Naive thymus-derived CD4-positive, alpha-beta T cell (primary cell): Measurements from ENCODE around the gene PCBP2. TPM values are rescaled to one million over a fixed set of nuclear protein-coding genes. Genes with fewer than 3 reads are reported as not detected.

Experiments
- ATAC-seq: fragments of 150-1000 bp; cut with Tn5 transposase; 2 replicates; pipeline ENCODE4 v1.10.0; 2021; ENCODE audit warnings: mild to moderate bottlenecking, moderate library complexity
- CTCF ChIA-PET: fragments of 350-600 bp; sonication (Branson Sonifier 250); formaldehyde crosslinking; loops from one replicate; lab custom pipeline; 2021; ENCODE audit warnings: antibody characterized with exemption; lab: Charles Lee
- POLR2A ChIA-PET: fragments of 350-600 bp; sonication (Branson Sonifier 250); formaldehyde crosslinking; loops from one replicate; lab custom pipeline; 2021; ENCODE audit warnings: antibody characterized with exemption, inconsistent platforms; lab: Charles Lee
- DNase-seq, 9 donors: peaks; one replicate each; pipeline versions ENCODE4 v3.0.0 to v3.0.0-alpha.2; 2020 to 2022; ENCODE audit warnings: mixed read lengths in 1 of 9
- H3K27ac ChIP-seq: one replicate; pipeline ENCODE4 v1.7.0; 2013; ENCODE audit warnings: mild to moderate bottlenecking, low read depth, low read length, moderate library complexity
- H3K27me3 ChIP-seq, 2 donors: one replicate each; pipeline ENCODE4 v1.7.0; 2013; ENCODE audit warnings: low read length in 2 of 2, mild to moderate bottlenecking in 2 of 2, moderate library complexity in 2 of 2; ENCODE audit not compliant: control insufficient read depth in 2 of 2, insufficient read depth in 2 of 2
- H3K36me3 ChIP-seq, 3 experiments: 1 replicate in 2 of 3; 2 replicates in 1 of 3; pipeline ENCODE4 v1.7.0; 2013; ENCODE audit warnings: low read length in 3 of 3, mild to moderate bottlenecking in 3 of 3, moderate library complexity in 1 of 3; ENCODE audit not compliant: insufficient read depth in 3 of 3, control insufficient read depth in 2 of 3
- H3K4me1 ChIP-seq, 2 donors: one replicate each; pipeline ENCODE4 v1.7.0; 2013; ENCODE audit warnings: low read length in 2 of 2, mild to moderate bottlenecking in 2 of 2, moderate library complexity in 1 of 2; ENCODE audit not compliant: control insufficient read depth in 2 of 2, insufficient read depth in 2 of 2
- H3K4me3 ChIP-seq: 2 replicates; pipeline ENCODE4 v1.7.0; 2013; ENCODE audit warnings: mild to moderate bottlenecking, low read length
- H3K9me3 ChIP-seq, 3 experiments: 1 replicate in 2 of 3; 2 replicates in 1 of 3; pipeline ENCODE4 v1.7.0; 2013; ENCODE audit warnings: low read length in 3 of 3; ENCODE audit not compliant: control insufficient read depth in 2 of 3
- H3K27ac Mint-ChIP-seq, 9 donors: one replicate each; pipeline ENCODE4 v1.8.0; 2020 to 2022; ENCODE audit warnings: mixed read lengths in 9 of 9, mild to moderate bottlenecking in 8 of 9, moderate library complexity in 5 of 9, inconsistent platforms in 2 of 9
- H3K27me3 Mint-ChIP-seq, 5 donors: one replicate each; pipeline ENCODE4 v1.8.0; 2021 to 2022; ENCODE audit warnings: mixed read lengths in 5 of 5, mild to moderate bottlenecking in 1 of 5
- H3K36me3 Mint-ChIP-seq, 5 donors: one replicate each; pipeline ENCODE4 v1.8.0; 2020 to 2022; ENCODE audit warnings: mixed read lengths in 5 of 5, mild to moderate bottlenecking in 3 of 5, inconsistent platforms in 1 of 5
- H3K4me1 Mint-ChIP-seq, 7 donors: one replicate each; pipeline ENCODE4 v1.8.0; 2020 to 2022; ENCODE audit warnings: mixed read lengths in 7 of 7, mild to moderate bottlenecking in 3 of 7, inconsistent platforms in 1 of 7
- H3K4me3 Mint-ChIP-seq, 10 donors: one replicate each; pipeline ENCODE4 v1.8.0; 2020 to 2022; ENCODE audit warnings: mild to moderate bottlenecking in 10 of 10, mixed read lengths in 10 of 10, moderate library complexity in 6 of 10, inconsistent platforms in 2 of 10
- H3K9me3 Mint-ChIP-seq, 11 donors: one replicate each; pipeline ENCODE4 v1.8.0; 2020 to 2022; ENCODE audit warnings: mixed read lengths in 11 of 11, mild to moderate bottlenecking in 4 of 11, inconsistent platforms in 1 of 11, moderate library complexity in 1 of 11
- intact Hi-C, 2 donors: fragments of 100-400 bp; cut with micrococcal nuclease; formaldehyde crosslinking; loops; one replicate each; pipeline ENCODE4 v1.15.1; 2023
- polyA plus RNA-seq, 2 donors: library from polyadenylated mRNA; unstranded; fragments of 300-500 nt; fragmentation: Illumina TruSeq; gene quantifications; one replicate each; pipeline ENCODE4 v1.2.3, GENCODE V29; 2021
- total RNA-seq, 6 experiments: library from RNA in 5 of 6; stranded (reverse) in 5 of 6; gene quantifications; 1 replicate in 5 of 6; 2 replicates in 1 of 6; pipeline ENCODE4 v1.2.3 and lab custom pipeline; 2021 to 2026

PCBP2 gene
- total and polyA plus RNA-seq, 7 experiments from 2014 or later, result 148 to 1,110 (median 912) TPM

- H3K27ac ChIP-seq, result no peak within 1 kb of the TSS
- POLR2A ChIA-PET, result interaction anchor here (1.0 kb wide), 1 partner anchor 26 kb away, joined by 4 read pairs; no protein-coding TSS in a partner anchor
- intact Hi-C loops, result no loop called here
- no peaks in the 10 kb centered on the region for H3K36me3 Mint-ChIP-seq
- no peaks in the 10 kb centered on the region for H3K27me3 Mint-ChIP-seq
- H3K9me3 Mint-ChIP-seq, result no peaks in the 10 kb centered on the region
- CTCF ChIA-PET, result interaction anchor here (3.3 to 5.4 kb wide), 2 partner anchors 70 to 85 kb away, joined by 19 to 75 read pairs; partner anchors contain the start of gene NPFF
- no peak within 1 kb of the TSS for H3K27ac Mint-ChIP-seq
- H3K9me3 ChIP-seq, result no peaks in the 10 kb centered on the region
- H3K4me3 ChIP-seq, result no peak within 1 kb of the TSS
- DNase-seq (no peak), ATAC-seq (no peak)
- H3K4me3 Mint-ChIP-seq, result no peak within 1 kb of the TSS
- no peaks in the 10 kb centered on the region for H3K36me3 ChIP-seq
- H3K4me1 ChIP-seq, result peaks cover 3 to 4% of the 10 kb centered on the region in 2 donors
- H3K4me1 Mint-ChIP-seq, result peaks cover 8 to 19% (median 18%) of the 10 kb centered on the region in 7 donors
- no peaks in the 10 kb centered on the region for H3K27me3 ChIP-seq
Measured at GRCh38 chr12:53423597-53423996, 28.3 kb upstream of the PCBP2 start, which contains the start of gene AMHR2. AMHR2 (plus strand) TSS chr12:53423855; CDS start chr12:53423935, 80 bp downstream.

DNA sequence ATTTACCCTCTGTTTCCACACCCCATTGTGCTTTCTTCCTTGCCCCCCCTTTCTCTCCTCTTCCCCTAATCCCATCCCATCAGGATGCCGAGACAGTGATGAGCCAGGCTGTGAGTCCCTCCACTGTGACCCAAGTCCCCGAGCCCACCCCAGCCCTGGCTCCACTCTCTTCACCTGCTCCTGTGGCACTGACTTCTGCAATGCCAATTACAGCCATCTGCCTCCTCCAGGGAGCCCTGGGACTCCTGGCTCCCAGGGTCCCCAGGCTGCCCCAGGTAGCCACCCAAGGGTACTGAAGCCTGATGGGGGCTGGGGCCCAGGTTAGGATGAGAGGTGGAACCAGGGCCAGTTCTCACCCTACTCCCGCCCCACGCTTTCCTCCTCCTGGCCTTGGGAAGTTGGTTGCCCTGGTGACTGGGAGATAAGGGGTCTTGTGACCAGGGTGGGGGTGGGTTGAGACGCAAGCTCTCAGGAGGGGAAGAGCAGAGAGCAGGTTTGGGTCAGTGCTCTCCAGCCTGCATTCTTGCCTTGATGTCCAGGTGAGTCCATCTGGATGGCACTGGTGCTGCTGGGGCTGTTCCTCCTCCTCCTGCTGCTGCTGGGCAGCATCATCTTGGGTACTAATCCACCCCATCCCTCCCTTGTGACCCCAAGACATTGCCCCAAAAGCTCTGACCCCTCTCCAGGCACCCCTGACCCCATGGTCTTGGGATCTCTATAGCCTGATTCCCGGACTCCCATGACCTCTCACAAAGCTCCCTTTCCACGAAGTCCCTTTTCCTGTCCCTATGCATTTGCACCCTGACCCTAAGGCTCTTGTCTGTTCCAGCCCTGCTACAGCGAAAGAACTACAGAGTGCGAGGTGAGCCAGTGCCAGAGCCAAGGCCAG, 27.0 kb upstream of the PCBP2 start:
- no peak overlapping the region for H3K4me3 ChIP-seq
- Mint-ChIP-seq H3K9me3 (no peaks in the 10 kb centered on the region), H3K36me3 (no peaks in the 10 kb centered on the region), H3K4me3 (no peak overlapping the region), H3K4me1 (peaks cover 4 to 15% (median 6%) of the 10 kb centered on the region in 7 donors), H3K27ac (no peak overlapping the region), H3K27me3 (no peaks in the 10 kb centered on the region)
- H3K36me3 ChIP-seq, result no peaks in the 10 kb centered on the region
- H3K9me3 ChIP-seq, result no peaks in the 10 kb centered on the region
- intact Hi-C loops, result no loop called here
- POLR2A ChIA-PET, result interaction anchor here (0.6 to 1.3 kb wide), 2 partner anchors 46 to 80 kb away, joined by 3 to 4 read pairs; no protein-coding TSS in a partner anchor
- ATAC-seq (no peak), DNase-seq (no peak)
- H3K4me1 ChIP-seq, result peaks cover 3 to 4% of the 10 kb centered on the region in 2 donors
- CTCF ChIA-PET, result interaction anchor here (0.6 to 1.9 kb wide), 3 partner anchors 72 to 80 kb away, joined by 4 to 9 read pairs (median 4); no protein-coding TSS in a partner anchor
- no peaks in the 10 kb centered on the region for H3K27me3 ChIP-seq
- H3K27ac ChIP-seq, result no peak overlapping the region

DNA sequence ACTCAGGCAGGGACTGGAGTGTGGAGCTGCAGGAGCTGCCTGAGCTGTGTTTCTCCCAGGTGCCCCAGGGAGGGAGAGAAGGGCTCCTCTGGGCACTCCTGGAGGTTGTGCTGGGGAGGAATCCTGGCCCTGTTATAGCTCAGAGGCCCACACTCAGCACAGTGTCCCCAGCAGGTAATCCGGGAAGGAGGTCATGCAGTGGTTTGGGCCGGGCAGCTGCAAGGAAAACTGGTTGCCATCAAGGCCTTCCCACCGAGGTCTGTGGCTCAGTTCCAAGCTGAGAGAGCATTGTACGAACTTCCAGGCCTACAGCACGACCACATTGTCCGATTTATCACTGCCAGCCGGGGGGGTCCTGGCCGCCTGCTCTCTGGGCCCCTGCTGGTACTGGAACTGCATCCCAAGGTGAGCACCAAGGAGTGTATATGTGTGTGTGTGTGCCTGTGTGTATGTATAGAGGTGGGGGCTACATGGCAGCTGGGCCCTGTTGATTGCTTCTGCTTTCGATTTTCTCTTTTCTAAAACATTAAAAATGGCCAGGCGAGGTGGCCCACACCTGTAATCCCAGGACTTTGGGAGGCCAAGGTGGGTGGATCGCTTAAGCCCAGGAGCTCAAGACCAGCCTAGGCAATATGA, 26.3 kb upstream of the PCBP2 start:
- H3K9me3 Mint-ChIP-seq, result no peaks in the 10 kb centered on the region
- no peak overlapping the region for H3K4me3 Mint-ChIP-seq
- intact Hi-C loops, result no loop called here
- H3K4me3 ChIP-seq, result no peak overlapping the region
- peaks cover 4 to 14% (median 6%) of the 10 kb centered on the region in 7 donors for H3K4me1 Mint-ChIP-seq
- no peaks in the 10 kb centered on the region for H3K27me3 ChIP-seq
- H3K27me3 Mint-ChIP-seq, result no peaks in the 10 kb centered on the region
- H3K9me3 ChIP-seq, result no peaks in the 10 kb centered on the region
- no peaks in the 10 kb centered on the region for H3K36me3 Mint-ChIP-seq
- DNase-seq (no peak), ATAC-seq (no peak)
- H3K36me3 ChIP-seq, result no peaks in the 10 kb centered on the region
- peak overlapping the region in 1 of 9 donors; percentile 72 for H3K27ac Mint-ChIP-seq
- ChIA-PET CTCF (interaction anchor here (0.6 to 1.9 kb wide), 3 partner anchors 73 to 80 kb away, joined by 4 to 9 read pairs (median 4); no protein-coding TSS in a partner anchor), POLR2A (interaction anchor here (0.6 to 1.3 kb wide), 4 partner anchors 26 to 81 kb away, joined by 3 to 4 read pairs (median 4); no protein-coding TSS in a partner anchor)
- H3K4me1 ChIP-seq, result peaks cover 3 to 4% of the 10 kb centered on the region in 2 donors
- no peak overlapping the region for H3K27ac ChIP-seq

GRCh38 chr12:53427905-53428594, 23.9 kb upstream of the PCBP2 start:
- Mint-ChIP-seq H3K9me3 (no peaks in the 10 kb centered on the region), H3K4me3 (no peak overlapping the region), H3K4me1 (peaks cover 0 to 4% (median 0%) of the 10 kb centered on the region in 7 donors), H3K36me3 (no peaks in the 10 kb centered on the region), H3K27me3 (no peaks in the 10 kb centered on the region), H3K27ac (peak overlapping the region in 3 of 9 donors; percentile 10 to 33 (median 16))
- H3K36me3 ChIP-seq, result no peaks in the 10 kb centered on the region
- H3K4me3 ChIP-seq, result no peak overlapping the region
- ATAC-seq (no peak), DNase-seq (no peak)
- no peak overlapping the region for H3K27ac ChIP-seq
- no peaks in the 10 kb centered on the region for H3K9me3 ChIP-seq
- no peaks in the 10 kb centered on the region for H3K27me3 ChIP-seq
- intact Hi-C loops, result no loop called here
- no peaks in the 10 kb centered on the region for H3K4me1 ChIP-seq
- ChIA-PET POLR2A (interaction anchor here (0.5 to 0.9 kb wide), 2 partner anchors 46 to 59 kb away, joined by 3 to 4 read pairs; no protein-coding TSS in a partner anchor), CTCF (interaction anchor here (1.2 to 1.6 kb wide), 2 partner anchors 76 to 81 kb away, joined by 5 read pairs; no protein-coding TSS in a partner anchor)

- CTCF ChIA-PET, result interaction anchor here (1.2 to 1.6 kb wide), 2 partner anchors 77 to 80 kb away, joined by 5 read pairs; no protein-coding TSS in a partner anchor
- Histone ChIP-seq H3K27ac (no peak overlapping the region), H3K36me3 (no peaks in the 10 kb centered on the region), H3K9me3 (no peaks in the 10 kb centered on the region), H3K4me1 (no peaks in the 10 kb centered on the region), H3K27me3 (no peaks in the 10 kb centered on the region), H3K4me3 (no peak overlapping the region)
- no peak for ATAC-seq
- no peaks in the 10 kb centered on the region for H3K27me3 Mint-ChIP-seq
- H3K4me1 Mint-ChIP-seq, result peaks cover 0 to 4% (median 0%) of the 10 kb centered on the region in 7 donors
- intact Hi-C loops, result no loop called here
- no peaks in the 10 kb centered on the region for H3K9me3 Mint-ChIP-seq
- H3K36me3 Mint-ChIP-seq, result no peaks in the 10 kb centered on the region
- DNase-seq, result no peak
- H3K4me3 Mint-ChIP-seq, result no peak overlapping the region
- H3K27ac Mint-ChIP-seq, result no peak overlapping the region
- POLR2A ChIA-PET, result interaction anchor here (0.5 to 0.9 kb wide), 2 partner anchors 47 to 60 kb away, joined by 3 to 4 read pairs; no protein-coding TSS in a partner anchor
Measured at GRCh38 chr12:53428741-53429140, 23.2 kb upstream of the PCBP2 start.

DNA sequence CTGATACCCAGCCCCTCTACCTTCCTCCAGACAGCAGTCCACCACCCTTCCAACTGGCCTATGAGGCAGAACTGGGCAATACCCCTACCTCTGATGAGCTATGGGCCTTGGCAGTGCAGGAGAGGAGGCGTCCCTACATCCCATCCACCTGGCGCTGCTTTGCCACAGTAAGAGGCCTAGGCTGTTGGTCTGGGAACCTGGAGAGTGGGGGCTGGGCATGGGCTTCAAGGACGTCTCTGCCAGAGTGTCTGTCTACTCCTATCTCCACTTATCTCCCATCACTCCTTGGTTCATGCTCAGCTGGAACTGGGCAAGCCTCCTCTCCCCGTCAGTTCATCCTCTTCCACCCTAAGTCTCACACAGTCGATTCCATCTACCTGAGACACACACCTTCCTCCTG, 21.8 kb upstream of the PCBP2 start:
- ChIA-PET POLR2A (interaction anchor here (0.7 to 1.7 kb wide), 2 partner anchors 11 to 51 kb away, joined by 3 to 7 read pairs; partner anchors contain the start of gene PRR13), CTCF (interaction anchor here (0.8 to 1.1 kb wide), 2 partner anchors 9 to 78 kb away, joined by 3 to 4 read pairs; no protein-coding TSS in a partner anchor)
- no peak for ATAC-seq
- Mint-ChIP-seq H3K27me3 (no peaks in the 10 kb centered on the region), H3K27ac (peak overlapping the region in 2 of 9 donors; percentile 9 to 25), H3K4me3 (no peak overlapping the region), H3K9me3 (no peaks in the 10 kb centered on the region), H3K4me1 (peaks cover 0 to 4% (median 0%) of the 10 kb centered on the region in 7 donors), H3K36me3 (no peaks in the 10 kb centered on the region)
- Histone ChIP-seq H3K36me3 (no peaks in the 10 kb centered on the region), H3K4me1 (no peaks in the 10 kb centered on the region), H3K27me3 (no peaks in the 10 kb centered on the region), H3K4me3 (no peak overlapping the region), H3K27ac (no peak overlapping the region), H3K9me3 (no peaks in the 10 kb centered on the region)
- intact Hi-C loops, result no loop called here
- DNase-seq, result no peak
